GM19455 (cell line): ENCODE results near the gene ITGB1.
"Not testable (repeated sequence)": the region's sequence is repeated elsewhere in the genome, so short reads cannot be mapped to it uniquely, and the experiment has no call there.

Source experiments
- ATAC-seq: cut with Tn5 transposase; IDR thresholded peaks from one replicate; pipeline ENCODE4 v1.9.1; 2021; ENCODE audit not compliant: unreplicated experiment

Gene ITGB1

DNA sequence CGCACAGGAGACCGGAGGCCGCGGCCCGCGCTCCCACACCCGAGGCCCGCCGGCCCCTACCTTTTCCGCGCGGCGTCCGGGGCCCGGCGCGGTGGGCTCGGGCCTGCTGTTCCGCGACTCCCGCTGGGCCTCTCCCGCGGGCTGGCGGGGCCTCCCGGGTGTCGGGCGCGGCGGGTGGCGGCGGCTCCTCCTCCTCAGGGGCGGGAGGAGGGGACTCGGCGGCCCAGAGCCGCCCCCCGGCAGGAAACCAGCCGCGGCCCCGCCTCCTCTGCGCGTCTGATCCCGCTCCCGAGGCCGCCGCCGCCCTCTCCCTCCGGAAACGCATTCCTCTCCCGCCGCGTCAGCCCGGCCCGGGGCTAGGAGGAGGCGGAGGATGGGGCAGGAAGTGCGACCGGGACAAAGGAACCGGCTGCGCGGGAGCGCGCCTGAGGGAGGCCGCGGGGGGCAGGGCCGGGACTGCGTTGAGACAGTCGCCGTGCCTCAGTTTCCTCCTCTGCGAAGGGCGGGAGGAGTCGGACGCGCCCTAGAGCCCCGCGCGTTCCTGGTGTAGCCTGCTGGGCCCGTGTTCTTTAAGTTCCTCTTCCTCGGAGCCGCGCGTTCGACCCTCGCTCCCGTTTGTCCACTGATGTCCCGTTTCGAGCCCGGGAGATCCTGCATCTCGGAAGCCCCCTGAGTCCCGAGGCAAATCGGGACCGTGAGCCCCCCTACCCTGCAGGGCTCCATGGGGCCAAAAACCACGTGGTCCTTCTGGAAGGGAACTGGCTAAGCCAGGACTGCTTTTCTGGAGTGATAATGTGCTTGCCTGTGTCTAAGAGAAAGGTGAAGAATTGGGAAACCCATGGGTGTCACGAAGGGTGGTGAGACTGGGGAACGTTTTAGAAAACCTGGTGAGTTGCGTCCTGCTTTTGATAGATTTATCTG is at the start of gene ITGB1:
ITGB1 (minus strand) TSS at position 146 of the 921 bp plus-strand sequence. CDS start 22,672 bp downstream, outside the sequence.
- peak; percentile 72 for ATAC-seq

DNA sequence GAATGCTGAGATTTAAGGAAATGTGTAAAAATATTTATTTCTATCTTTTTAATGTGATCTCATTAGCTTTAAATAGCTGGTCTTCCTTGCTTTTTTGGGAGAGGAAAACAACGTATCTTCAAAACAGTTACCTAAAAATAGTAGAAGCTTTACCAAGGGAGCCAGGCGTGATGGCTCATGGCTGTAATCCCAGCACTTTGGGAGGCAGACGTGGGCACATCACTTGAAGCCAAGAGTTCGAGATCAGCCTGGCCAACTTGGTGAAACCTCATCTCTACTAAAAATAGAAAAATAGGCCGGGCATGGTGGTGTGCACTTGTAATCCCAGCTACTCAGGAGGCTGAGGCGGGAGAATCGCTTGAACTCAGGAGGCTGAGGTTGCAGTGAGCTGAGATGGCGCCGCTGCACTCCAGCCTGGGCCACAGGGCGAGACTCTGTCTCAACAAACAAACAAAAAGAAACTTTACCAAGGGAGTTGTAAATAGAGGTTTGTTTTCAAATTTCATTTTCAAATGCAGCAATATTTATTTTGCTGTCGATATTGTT is 48.4 kb upstream of the ITGB1 start:
- ATAC-seq, result no peak

DNA sequence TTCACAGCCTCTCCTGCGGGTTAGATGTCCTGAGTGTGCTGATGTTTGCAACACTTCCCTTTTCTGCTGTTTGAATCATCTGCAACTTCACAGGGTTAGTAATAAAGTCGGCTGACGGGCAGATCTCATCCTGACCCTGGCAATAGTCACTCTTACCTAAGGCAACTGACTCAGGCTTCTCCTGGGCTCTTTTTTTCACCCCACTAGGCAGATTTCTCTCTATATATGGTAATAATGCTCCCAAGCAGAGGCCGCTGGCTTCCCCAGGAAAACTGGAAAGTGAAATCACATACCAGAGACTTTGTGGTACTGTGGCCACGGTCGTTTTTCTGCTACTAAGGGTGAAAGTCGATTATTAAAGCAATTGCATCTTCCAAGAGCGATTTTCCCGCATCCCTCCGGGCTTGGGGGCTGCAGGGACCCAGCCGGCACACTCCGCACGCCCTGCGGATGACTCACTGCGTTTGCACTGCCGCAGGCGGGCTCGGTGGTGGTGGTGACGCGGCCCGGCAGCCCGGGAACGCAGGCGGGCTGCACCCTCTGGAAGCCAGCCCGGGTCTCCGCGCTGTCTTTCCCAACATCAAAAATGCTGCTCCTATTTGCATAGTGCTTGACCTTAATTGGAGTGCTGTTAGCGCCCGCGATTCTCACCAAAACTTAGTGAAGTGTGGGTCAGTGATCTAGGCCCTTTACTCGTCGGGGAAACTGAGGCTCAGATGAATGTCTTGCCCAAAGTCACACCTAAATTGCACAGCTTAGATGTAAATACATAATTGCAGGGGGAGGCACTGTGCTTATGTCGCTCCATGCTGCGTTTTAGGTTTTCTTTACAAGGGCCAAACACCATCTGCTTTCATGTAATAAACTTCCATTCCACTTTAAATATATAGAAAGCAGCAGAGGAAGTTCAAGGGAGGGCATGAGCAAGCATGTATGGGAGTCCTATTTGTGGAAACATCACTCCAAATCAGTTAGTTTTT is 47.6 kb upstream of the ITGB1 start:
- peak; percentile 57 for ATAC-seq

DNA sequence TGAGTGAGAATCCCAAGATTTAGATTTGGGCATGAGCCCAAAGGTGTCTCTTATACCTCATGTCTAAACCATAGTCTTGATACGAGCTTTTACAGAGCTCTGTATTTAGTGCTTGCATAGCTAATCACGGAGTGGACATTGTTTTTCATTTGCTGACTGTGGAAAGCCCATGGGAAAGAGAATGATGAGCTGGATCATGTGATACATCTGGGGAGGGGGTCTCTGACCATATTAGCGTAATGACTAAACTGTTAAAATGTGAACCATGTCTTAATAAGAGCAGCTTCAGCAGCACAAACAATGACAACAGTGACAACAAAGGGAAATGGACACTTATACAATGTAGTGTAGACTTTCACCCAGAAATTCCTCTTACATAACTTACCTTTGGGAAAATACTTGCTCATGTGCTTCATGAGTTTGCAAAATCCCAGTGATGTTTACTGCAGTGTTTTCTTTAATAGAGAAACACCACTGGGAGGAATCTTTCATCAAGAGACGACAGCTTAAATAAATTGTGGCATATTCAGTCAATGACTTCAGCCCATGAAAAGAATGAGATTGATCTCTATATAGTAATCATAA is 44.0 kb upstream of the ITGB1 start:
- ATAC-seq, result no peak

DNA sequence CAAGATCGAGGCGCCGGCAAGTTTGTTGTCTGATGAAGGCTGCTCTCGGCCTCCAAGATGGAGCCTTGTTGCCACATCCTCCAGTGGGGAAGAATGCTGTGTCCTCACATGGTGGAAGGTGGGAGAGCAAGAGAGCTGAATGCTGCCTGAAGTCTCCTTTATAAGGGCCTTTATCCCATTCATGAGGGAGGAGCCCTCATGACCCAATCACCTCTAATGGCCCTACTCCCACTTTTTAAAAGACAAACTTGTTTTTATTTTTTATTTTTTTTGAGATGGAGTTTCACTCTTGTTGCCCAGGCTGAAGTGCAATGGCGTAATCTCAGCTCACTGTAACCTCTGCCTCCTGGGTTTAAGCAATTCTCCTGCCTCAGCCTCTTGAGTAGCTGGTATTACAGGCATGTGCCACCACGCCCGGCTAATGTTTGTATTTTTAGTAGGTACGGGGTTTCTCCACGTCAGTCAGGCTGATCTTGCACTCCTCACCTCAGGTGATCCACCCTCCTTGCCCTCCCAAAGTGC is 40.1 kb upstream of the ITGB1 start:
- not testable (repeated sequence) for ATAC-seq

DNA sequence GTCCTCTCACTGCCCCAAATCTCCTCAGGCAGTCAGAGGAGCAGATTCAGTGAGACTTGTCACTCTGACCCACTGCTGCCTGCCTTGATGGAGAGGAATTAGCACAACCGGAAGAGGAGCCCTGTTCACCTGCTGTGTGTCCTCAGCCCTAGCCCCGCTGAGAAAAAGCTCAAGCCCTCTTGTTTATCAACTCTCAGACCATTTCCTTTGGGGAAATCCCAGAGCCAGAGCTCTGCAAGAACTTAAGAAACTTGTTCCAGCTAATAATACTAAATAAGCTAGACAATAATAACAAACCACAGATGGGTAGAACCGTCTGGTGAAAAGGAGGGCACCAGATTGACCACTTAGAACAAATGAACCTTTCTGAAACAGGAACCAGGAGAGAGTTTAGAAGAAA is 37.7 kb upstream of the ITGB1 start:
- ATAC-seq, result peak; percentile 68

DNA sequence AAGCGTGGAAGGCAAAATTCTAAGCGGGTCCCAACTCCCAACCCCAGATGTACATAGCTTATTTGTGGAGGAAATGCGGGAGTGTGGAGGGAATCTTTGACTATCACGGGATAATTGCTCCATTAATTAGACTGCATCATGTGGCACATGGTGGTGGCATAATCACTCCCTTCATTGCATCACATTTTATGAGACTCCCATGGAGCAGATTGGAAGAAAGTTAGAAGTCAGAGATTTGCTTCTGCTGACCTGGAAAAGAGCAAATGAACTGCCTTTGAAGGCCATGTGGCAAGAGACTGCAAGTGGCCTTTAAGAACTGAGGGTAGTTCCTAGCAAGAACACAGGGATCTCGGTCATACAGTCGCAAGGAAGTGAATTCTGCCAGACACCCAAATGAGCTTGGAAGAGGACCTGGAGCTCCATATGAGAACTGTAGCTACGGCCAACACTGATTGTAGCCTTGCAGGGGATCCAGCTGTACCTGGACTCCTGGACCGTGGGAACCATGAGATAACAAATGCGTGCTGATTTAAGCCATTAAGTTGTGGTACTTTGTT is 37.1 kb upstream of the ITGB1 start:
- ATAC-seq, result no peak

DNA sequence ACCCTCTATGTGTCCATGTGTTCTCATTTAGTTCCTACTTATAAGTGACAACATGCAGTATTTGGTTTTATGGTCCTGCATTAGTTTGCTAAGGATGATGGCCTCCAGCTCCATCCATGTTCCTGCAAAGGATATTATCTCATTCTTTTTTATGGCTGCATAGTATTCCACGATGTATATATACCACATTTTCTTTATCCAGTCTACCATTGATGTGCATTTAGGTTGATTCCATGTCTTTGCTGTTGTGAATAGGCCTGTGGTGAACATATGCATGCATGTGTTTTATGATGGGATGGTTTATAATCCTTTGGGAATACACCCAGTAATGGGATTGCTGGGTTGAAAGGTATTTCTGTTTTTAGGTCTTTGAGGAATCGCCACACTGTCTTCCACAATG is 36.6 kb upstream of the ITGB1 start:
- not testable (repeated sequence) for ATAC-seq

DNA sequence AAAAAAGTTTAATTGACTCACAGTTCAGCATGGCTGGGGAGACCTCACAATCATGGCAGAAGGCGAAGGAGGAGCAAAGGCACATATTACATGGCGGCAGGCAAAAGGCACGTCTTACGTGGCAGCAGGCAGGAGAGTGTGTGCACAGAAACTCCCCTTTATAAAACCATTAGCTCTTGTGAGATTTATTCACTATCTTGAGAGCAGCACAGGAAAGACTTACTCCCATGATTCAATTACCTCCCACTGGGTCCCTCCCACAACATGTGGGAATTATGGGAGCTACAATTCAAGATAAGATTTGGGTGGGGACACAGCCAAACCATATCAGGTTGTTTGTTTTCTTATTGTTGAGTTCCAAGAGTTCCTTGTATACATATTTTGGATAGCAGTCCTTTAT is 34.3 kb upstream of the ITGB1 start:
- not testable (repeated sequence) for ATAC-seq

DNA sequence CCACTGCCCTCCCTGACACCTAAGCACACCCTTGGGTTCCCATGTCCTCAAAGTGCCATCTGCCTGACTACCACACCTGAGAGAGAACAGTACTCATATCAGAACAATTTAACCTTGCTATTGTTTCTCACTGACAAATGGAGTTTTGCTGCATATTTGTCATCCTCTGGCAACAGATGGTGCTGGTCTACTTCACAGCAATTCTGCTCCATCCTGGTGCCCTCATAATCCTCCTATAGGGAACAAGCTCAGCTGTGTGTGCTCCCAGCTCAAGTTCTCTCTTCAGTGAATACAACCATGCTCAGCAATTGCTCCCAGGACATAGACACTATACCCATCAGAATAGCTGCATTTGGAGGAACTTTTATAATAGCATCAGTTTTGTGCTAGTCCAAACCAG is 32.8 kb upstream of the ITGB1 start:
- no peak for ATAC-seq

DNA sequence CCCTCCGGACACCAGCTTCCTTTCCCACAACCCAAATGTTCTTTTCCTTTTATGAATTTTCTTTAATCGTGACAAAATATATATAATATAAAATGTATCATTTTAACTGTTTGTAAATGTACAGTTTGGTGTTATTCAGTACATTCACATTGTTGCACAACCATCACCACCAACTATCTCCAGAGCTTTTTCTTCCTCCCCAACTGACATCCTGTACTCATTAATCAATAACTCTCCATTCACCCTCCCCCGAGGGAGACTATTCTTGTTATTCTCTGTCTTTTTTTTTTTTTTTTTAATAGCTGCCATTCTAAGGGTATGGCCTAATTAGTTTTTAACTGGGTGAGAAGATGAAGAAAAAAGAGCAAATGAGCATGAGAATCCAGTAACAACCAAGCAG is 30.6 kb upstream of the ITGB1 start:
- ATAC-seq, result no peak

DNA sequence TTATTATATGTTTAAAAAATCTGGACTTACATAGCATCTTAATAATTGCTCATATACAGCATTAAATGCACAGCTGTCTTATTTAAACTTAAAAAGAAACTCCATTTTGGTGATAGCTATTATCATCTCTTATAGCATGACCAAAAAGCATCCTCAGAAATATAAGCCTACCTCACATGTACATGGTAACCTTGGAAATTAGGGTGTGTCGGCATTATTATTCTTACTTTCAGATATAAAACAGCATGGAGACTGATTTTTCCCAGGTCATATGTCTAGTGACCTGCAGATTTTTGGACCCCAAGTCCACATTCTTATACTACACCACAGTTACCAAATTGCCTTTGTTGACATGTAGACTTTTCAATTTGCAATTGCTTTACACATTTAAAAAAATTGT is 29.1 kb upstream of the ITGB1 start:
- no peak for ATAC-seq

DNA sequence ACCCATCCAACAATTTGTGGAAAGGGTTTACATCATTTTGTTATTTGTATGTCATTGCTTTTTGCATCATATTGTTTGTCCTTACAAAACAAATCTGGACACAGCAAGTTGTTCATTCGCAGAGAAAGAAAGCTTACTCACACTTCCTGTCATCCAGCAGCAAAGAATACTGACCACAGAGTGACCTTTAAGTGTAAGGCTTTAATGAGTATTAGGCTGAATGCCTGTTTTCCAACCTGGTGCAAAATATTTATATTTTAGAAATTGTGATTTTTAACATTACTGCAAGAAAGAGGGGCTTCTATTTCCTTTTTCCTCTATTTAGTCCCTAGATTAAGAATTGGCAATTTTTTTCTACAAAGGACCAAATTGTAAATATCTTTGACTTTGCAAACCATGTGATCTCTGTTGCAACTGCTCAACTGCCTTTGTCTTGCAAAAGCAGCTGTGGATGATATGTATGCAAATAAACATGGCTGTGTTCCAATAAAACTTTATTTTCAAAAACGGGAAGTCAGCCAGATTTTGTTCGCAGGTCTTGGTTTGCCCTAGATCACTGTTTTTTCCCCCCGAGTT is 27.8 kb upstream of the ITGB1 start:
- no peak for ATAC-seq

DNA sequence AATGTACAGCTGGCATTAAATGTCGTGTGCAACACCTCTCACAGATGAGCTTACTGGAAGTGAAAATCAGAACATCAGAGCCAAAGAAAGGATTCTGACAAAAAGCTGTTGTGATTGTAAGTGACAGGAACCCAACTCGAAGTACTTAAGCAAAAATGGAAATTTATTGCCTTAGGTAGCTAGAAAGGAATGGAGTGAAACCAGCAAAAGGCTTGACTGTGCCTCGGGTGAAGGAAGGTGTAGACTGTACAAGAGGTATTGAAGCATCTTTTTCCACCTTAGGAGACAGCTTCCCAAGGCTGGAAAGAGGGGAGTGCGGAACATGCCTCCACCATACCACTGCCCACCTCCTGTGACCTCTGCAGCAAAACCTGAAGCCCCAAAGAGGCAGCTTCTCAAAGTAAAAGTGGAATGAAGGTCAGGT is 27.3 kb upstream of the ITGB1 start:
- no peak for ATAC-seq

DNA sequence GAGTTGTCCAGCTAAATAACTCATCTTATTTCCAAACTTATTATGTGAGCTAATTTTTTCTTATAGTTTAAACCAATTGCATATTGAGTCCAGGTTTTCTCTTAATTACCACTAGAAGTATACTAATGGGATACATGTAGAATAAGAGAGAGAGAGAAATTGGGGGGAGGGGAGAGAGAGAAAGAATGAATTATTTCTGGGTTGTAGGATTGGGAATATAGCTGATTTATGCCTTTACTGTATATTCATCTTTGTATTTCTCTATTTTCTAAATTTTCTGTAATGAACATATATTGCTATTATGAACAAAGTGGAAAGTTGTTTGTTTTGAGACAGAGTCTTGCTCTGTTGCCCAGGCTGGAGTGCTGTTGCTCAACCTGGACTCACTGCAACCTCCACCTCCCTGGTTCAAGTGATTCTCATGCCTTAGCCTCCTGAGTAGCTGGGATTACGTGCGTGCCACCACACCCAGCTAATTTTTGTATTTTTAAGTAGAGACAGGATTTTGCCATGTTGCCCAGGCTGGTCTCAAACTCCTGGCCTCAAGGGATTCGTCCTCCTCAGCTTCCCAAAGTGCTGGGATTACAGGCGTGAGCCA is 26.1 kb upstream of the ITGB1 start:
- ATAC-seq, result no peak

DNA sequence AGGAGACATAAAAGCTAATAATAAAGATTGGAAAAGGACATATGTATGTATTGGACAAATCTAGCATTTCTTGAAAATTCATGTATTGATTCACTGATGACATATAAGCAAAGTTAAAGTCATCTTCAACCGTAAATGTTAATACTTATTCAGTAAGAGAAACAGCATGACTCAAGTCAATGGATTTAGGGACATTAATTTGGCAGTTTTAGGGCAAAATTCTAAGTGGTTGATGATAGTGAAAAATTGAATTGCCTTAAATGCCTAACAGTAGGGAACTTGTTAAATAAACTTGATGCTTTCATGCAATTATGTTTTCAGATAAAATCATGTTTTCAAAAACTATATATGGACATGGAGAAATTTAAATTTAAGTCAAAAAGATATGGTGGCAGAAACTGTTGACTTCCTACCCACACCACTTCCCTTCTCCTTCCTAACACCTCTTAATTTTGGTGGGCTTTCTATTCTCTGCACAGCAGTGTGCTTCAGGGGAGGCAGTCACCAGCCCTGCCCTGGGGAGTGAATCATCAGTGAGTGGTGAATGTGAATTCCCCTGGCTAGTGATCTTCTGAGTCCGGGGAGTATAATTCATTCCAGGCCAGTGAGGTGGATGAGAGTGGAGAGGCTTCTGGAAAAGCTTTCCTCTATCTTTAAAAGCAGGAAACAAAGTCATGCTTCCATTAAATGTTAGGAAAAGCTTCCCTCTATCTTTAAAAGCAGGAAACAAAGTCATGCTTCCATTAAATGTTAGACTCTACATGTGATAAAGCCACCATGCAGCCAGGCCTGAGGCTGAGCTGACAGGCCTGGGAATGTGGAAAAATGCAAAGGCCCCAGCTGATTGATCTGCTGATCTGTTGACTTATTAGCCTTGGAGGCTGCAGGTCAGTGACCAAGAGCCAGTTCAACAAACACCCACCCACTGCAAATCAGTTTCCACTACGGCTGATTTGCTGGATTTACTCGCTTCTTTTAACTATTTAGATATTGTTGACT is 25.2 kb upstream of the ITGB1 start:
- ATAC-seq, result no peak

DNA sequence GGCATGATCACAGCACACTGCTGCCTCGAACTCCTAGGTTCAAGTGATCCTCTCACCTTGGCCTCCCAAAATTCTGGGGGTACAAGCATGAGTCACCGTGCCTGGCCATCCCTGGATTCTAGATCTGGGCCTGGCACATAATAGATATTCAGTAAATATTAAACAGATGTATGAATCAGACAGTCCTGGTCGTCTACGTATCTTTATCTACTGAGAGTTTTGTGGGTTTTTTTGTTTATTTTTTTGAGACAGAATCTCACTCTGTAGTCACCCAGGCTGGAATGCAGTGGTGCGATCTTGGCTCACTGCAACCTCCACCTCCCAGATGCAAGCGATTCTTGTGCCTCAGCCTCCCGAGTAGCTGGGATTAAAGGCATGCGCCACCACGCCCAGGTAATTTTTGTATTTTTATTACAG is 24.3 kb upstream of the ITGB1 start:
- no peak for ATAC-seq

DNA sequence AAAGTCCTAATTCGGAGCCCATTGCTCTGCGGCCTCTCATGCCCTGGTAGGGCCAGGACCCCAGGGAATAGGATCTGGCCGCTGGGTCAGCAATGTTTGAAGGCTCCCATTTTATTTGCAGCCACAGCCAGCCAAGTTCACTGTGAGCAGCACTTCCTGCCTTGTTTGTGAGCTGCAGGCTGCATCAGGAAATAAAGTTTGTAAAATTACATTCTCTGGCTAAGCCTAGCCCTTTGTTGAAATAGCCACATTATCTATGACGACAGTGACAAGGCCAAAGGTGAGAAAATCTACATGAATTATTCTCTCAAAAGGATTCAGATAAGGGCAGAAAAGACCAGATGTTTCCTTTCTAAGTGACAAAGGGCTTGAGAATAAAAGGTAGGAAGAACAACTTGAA is 23.7 kb upstream of the ITGB1 start:
- ATAC-seq, result no peak
